Measurements from ENCODE around the gene TRIM8. TPM values are rescaled to one million over a fixed set of nuclear protein-coding genes. Genes with fewer than 3 reads are reported as not detected.
A peak's percentile ranks its signal among the peaks of the same experiment; 100 is the strongest.

The TRIM8 gene
- total RNA-seq (2014; rRNA removed; shearing (Covaris generic)) = 77.2 and 93.3 TPM in 2 replicates

- DNase-seq (ENCODE audit: low read depth in 1 of 2, low spot score in 2 of 2) = peak in 1 of 2 experiments; percentile 67
- Histone ChIP-seq H3K4me3 (peak within 1 kb of the TSS; percentile 93), H3K27me3 (replicated peaks) (no peaks in the 10 kb centered on the region), H3K27ac (peak within 1 kb of the TSS; percentile 88), H3K9me3 (replicated peaks) (no peaks in the 10 kb centered on the region), H3K36me3 (peaks cover 50% of the 10 kb centered on the region), H3K4me1 (replicated peaks) (peaks cover 42% of the 10 kb centered on the region)
These were observed at the start of gene TRIM8 for GRCh38 chr10:102644066-102644645. TSS of gene TRIM8 (plus strand) at chr10:102644479. CDS start at chr10:102644618, 139 bp downstream.

GRCh38 chr10:102595293-102595692 is 49.0 kb upstream of the TRIM8 start:
- Histone ChIP-seq H3K4me1 (replicated peaks) (peaks cover 27% of the 10 kb centered on the region), H3K36me3 (peaks cover 19% of the 10 kb centered on the region), H3K4me3 (no peak overlapping the region), H3K27ac (no peak overlapping the region), H3K9me3 (replicated peaks) (no peaks in the 10 kb centered on the region), H3K27me3 (replicated peaks) (no peaks in the 10 kb centered on the region)
- no peak for DNase-seq (ENCODE audit: low read depth in 1 of 2, low spot score in 2 of 2)

- no peak overlapping the region for H3K4me3 ChIP-seq
- no peaks in the 10 kb centered on the region for H3K27me3 ChIP-seq (replicated peaks)
- H3K4me1 ChIP-seq (replicated peaks) = peaks cover 27% of the 10 kb centered on the region
- peaks cover 20% of the 10 kb centered on the region for H3K36me3 ChIP-seq
- DNase-seq (ENCODE audit: low read depth in 1 of 2, low spot score in 2 of 2) = no peak
- H3K9me3 ChIP-seq (replicated peaks) = no peaks in the 10 kb centered on the region
- no peak overlapping the region for H3K27ac ChIP-seq
These were observed 48.4 kb upstream of the TRIM8 start for GRCh38 chr10:102595897-102596296.

GRCh38 chr10:102596506-102596971 is 47.7 kb upstream of the TRIM8 start:
- H3K4me3 ChIP-seq = no peak overlapping the region
- no peaks in the 10 kb centered on the region for H3K27me3 ChIP-seq (replicated peaks)
- H3K4me1 ChIP-seq (replicated peaks) = peaks cover 27% of the 10 kb centered on the region
- H3K9me3 ChIP-seq (replicated peaks) = no peaks in the 10 kb centered on the region
- H3K36me3 ChIP-seq = peaks cover 20% of the 10 kb centered on the region
- DNase-seq (ENCODE audit: low read depth in 1 of 2, low spot score in 2 of 2) = peak; percentile 50 to 66
- no peak overlapping the region for H3K27ac ChIP-seq

- Histone ChIP-seq H3K9me3 (replicated peaks) (no peaks in the 10 kb centered on the region), H3K4me3 (no peak overlapping the region), H3K4me1 (replicated peaks) (peaks cover 27% of the 10 kb centered on the region), H3K36me3 (peaks cover 20% of the 10 kb centered on the region), H3K27me3 (replicated peaks) (no peaks in the 10 kb centered on the region), H3K27ac (no peak overlapping the region)
- no peak for DNase-seq (ENCODE audit: low read depth in 1 of 2, low spot score in 2 of 2)
These were observed 46.9 kb upstream of the TRIM8 start for GRCh38 chr10:102597131-102597991.

- H3K27ac ChIP-seq = no peak overlapping the region
- no peaks in the 10 kb centered on the region for H3K9me3 ChIP-seq (replicated peaks)
- no peak overlapping the region for H3K4me3 ChIP-seq
- H3K27me3 ChIP-seq (replicated peaks) = no peaks in the 10 kb centered on the region
- peaks cover 20% of the 10 kb centered on the region for H3K36me3 ChIP-seq
- H3K4me1 ChIP-seq (replicated peaks) = peaks cover 22% of the 10 kb centered on the region
- DNase-seq (ENCODE audit: low read depth in 1 of 2, low spot score in 2 of 2) = no peak
These were observed 46.0 kb upstream of the TRIM8 start for GRCh38 chr10:102598243-102598642.

GRCh38 chr10:102599565-102600327 is 44.5 kb upstream of the TRIM8 start:
- H3K4me1 ChIP-seq (replicated peaks) = peaks cover 28% of the 10 kb centered on the region
- no peak for DNase-seq (ENCODE audit: low read depth in 1 of 2, low spot score in 2 of 2)
- no peaks in the 10 kb centered on the region for H3K27me3 ChIP-seq (replicated peaks)
- no peak overlapping the region for H3K4me3 ChIP-seq
- no peaks in the 10 kb centered on the region for H3K9me3 ChIP-seq (replicated peaks)
- H3K36me3 ChIP-seq = peaks cover 20% of the 10 kb centered on the region
- H3K27ac ChIP-seq = no peak overlapping the region; the same call in 1 of the 2 replicates

- Histone ChIP-seq H3K4me1 (replicated peaks) (peaks cover 39% of the 10 kb centered on the region), H3K9me3 (replicated peaks) (no peaks in the 10 kb centered on the region), H3K27me3 (replicated peaks) (no peaks in the 10 kb centered on the region), H3K27ac (no peak overlapping the region), H3K36me3 (peaks cover 25% of the 10 kb centered on the region), H3K4me3 (no peak overlapping the region)
- DNase-seq (ENCODE audit: low read depth in 1 of 2, low spot score in 2 of 2) = no peak
These were observed 43.5 kb upstream of the TRIM8 start for GRCh38 chr10:102600816-102601215.

- H3K9me3 ChIP-seq (replicated peaks) = no peaks in the 10 kb centered on the region
- peaks cover 28% of the 10 kb centered on the region for H3K36me3 ChIP-seq
- no peak overlapping the region for H3K27ac ChIP-seq
- H3K27me3 ChIP-seq (replicated peaks) = no peaks in the 10 kb centered on the region
- DNase-seq (ENCODE audit: low read depth in 1 of 2, low spot score in 2 of 2) = no peak
- no peak overlapping the region for H3K4me3 ChIP-seq
- peaks cover 38% of the 10 kb centered on the region for H3K4me1 ChIP-seq (replicated peaks)
These were observed 42.6 kb upstream of the TRIM8 start for GRCh38 chr10:102601639-102602038.

- H3K4me3 ChIP-seq = no peak overlapping the region
- no peak for DNase-seq (ENCODE audit: low read depth in 1 of 2, low spot score in 2 of 2)
- H3K9me3 ChIP-seq (replicated peaks) = no peaks in the 10 kb centered on the region
- peaks cover 26% of the 10 kb centered on the region for H3K36me3 ChIP-seq
- H3K4me1 ChIP-seq (replicated peaks) = peaks cover 35% of the 10 kb centered on the region
- no peaks in the 10 kb centered on the region for H3K27me3 ChIP-seq (replicated peaks)
- H3K27ac ChIP-seq = no peak overlapping the region
These were observed 41.8 kb upstream of the TRIM8 start for GRCh38 chr10:102602272-102603045.

GRCh38 chr10:102603946-102604345 is 40.3 kb upstream of the TRIM8 start:
- peaks cover 35% of the 10 kb centered on the region for H3K4me1 ChIP-seq (replicated peaks)
- H3K27ac ChIP-seq = peak overlapping the region; percentile 41; the same call in 1 of the 2 replicates
- DNase-seq (ENCODE audit: low read depth in 1 of 2, low spot score in 2 of 2) = no peak
- no peaks in the 10 kb centered on the region for H3K27me3 ChIP-seq (replicated peaks)
- H3K9me3 ChIP-seq (replicated peaks) = no peaks in the 10 kb centered on the region
- no peak overlapping the region for H3K4me3 ChIP-seq
- 0 out of 2 replicates have a peak, but pooled peaks cover 15% of the 10 kb centered on the region for H3K36me3 ChIP-seq

- H3K27ac ChIP-seq = peak overlapping the region; percentile 41; the same call in 1 of the 2 replicates
- no peaks in the 10 kb centered on the region for H3K27me3 ChIP-seq (replicated peaks)
- DNase-seq (ENCODE audit: low read depth in 1 of 2, low spot score in 2 of 2) = peak; percentile 59 to 64
- H3K4me3 ChIP-seq = no peak overlapping the region
- peaks cover 33% of the 10 kb centered on the region for H3K4me1 ChIP-seq (replicated peaks)
- H3K9me3 ChIP-seq (replicated peaks) = no peaks in the 10 kb centered on the region
- 0 out of 2 replicates have a peak, but pooled peaks cover 15% of the 10 kb centered on the region for H3K36me3 ChIP-seq
These were observed 39.8 kb upstream of the TRIM8 start for GRCh38 chr10:102604439-102604841.

GRCh38 chr10:102605712-102606111 is 38.6 kb upstream of the TRIM8 start:
- H3K27ac ChIP-seq = no peak overlapping the region
- H3K4me1 ChIP-seq (replicated peaks) = peaks cover 26% of the 10 kb centered on the region
- H3K9me3 ChIP-seq (replicated peaks) = no peaks in the 10 kb centered on the region

More at GRCh38 chr10:102605712-102606111, 38.6 kb upstream of the TRIM8 start:
- no peak overlapping the region for H3K4me3 ChIP-seq
- H3K27me3 ChIP-seq (replicated peaks) = no peaks in the 10 kb centered on the region
- DNase-seq (ENCODE audit: low read depth in 1 of 2, low spot score in 2 of 2) = no peak
- H3K36me3 ChIP-seq = 0 out of 2 replicates have a peak, but pooled peaks cover 8% of the 10 kb centered on the region

All from SJSA1 (cell line).